ENCODE measurements around the gene ANKUB1. TPM values are rescaled to one million over a fixed set of nuclear protein-coding genes. Genes with fewer than 3 reads are reported as not detected.

Gene ANKUB1
- total and polyA plus RNA-seq, 10 donors, result 0.03 to 0.10 TPM; not detected in 8

- TF ChIP-seq CTCF (IDR thresholded peaks at IDR 0.05 in 8 of 11, conservative IDR thresholded peaks at IDR 0.05 in 3 of 11) (no peak), POLR2AphosphoS5 (IDR thresholded peaks at IDR 0.05) (no peak), POLR2A (IDR thresholded peaks at IDR 0.05) (no peak)
- Histone ChIP-seq H3K27me3 (replicated peaks in 1 of 7) (no peaks in the 10 kb centered on the region), H3K27ac (peak overlapping the region; percentile 88 to 99 (median 98)), H3K36me3 (no peaks in the 10 kb centered on the region), H3K4me3 (peak overlapping the region; percentile 66 to 93 (median 75)), H3K4me1 (peaks cover 10 to 64% (median 53%) of the 10 kb centered on the region in 6 donors), H3K9me3 (no peaks in the 10 kb centered on the region)
- DNase-seq, result peak; percentile 77
- WGBS, 5 donors, result 0 to 1% (median 1%) methylated on average over 22 to 29 of the region's 29 CpGs
- intact Hi-C loops (cut with DNase I; ENCODE audit: low total_unique reads), result no loop called here
These were observed 21.3 kb upstream of the ANKUB1 start for GRCh38 chr3:149813367-149814281.

GRCh38 chr3:149812606-149813366 lies 20.4 kb upstream of the ANKUB1 start, which contains the start of gene RNF13:
RNF13 (plus strand) TSS chr3:149813215; CDS start chr3:149846027, 32,812 bp downstream.
- peak within 1 kb of the TSS; percentile 66 to 93 (median 75) for H3K4me3 ChIP-seq
- no peak for TF ChIP-seq CTCF (IDR thresholded peaks at IDR 0.05 in 8 of 11, conservative IDR thresholded peaks at IDR 0.05 in 3 of 11)
- TF ChIP-seq POLR2A (IDR thresholded peaks at IDR 0.05), result peak; percentile 9 to 76 (median 14)
- TF ChIP-seq POLR2AphosphoS5 (IDR thresholded peaks at IDR 0.05), result peak; percentile 87 to 96 (median 92)
- H3K9me3 ChIP-seq, result no peaks in the 10 kb centered on the region
- H3K36me3 ChIP-seq, result no peaks in the 10 kb centered on the region
- peak; percentile 99 for DNase-seq
- H3K27ac ChIP-seq, result peak within 1 kb of the TSS; percentile 88 to 99 (median 98)
- H3K4me1 ChIP-seq, result peaks cover 10 to 64% (median 52%) of the 10 kb centered on the region in 6 donors
- intact Hi-C loops (cut with DNase I; ENCODE audit: low total_unique reads), result no loop called here
- H3K27me3 ChIP-seq (replicated peaks in 1 of 7), result no peaks in the 10 kb centered on the region
- WGBS, 5 donors, result 0% methylated on average over 24 to 56 of the region's 56 CpGs

GRCh38 chr3:149812165-149812605 lies 19.8 kb upstream of the ANKUB1 start:
- Histone ChIP-seq H3K27me3 (replicated peaks in 1 of 7) (peaks cover 0 to 3% (median 0%) of the 10 kb centered on the region in 7 donors), H3K9me3 (no peaks in the 10 kb centered on the region), H3K4me1 (peaks cover 10 to 58% (median 46%) of the 10 kb centered on the region in 6 donors), H3K27ac (peak overlapping the region; percentile 88 to 99 (median 98)), H3K4me3 (peak overlapping the region; percentile 66 to 93 (median 75)), H3K36me3 (no peaks in the 10 kb centered on the region)
- no peak for DNase-seq
- intact Hi-C loops (cut with DNase I; ENCODE audit: low total_unique reads), result no loop called here
- no peak for TF ChIP-seq POLR2A (IDR thresholded peaks at IDR 0.05)
- no peak for TF ChIP-seq POLR2AphosphoS5 (IDR thresholded peaks at IDR 0.05)
- TF ChIP-seq CTCF (IDR thresholded peaks at IDR 0.05 in 8 of 11, conservative IDR thresholded peaks at IDR 0.05 in 3 of 11), result no peak
- WGBS, 5 donors, result 22 to 36% (median 33%) methylated on average over 13 of the region's 13 CpGs

Data from spleen (tissue), 11 donors.